Colonic mucosa (tissue), 4 donors: ENCODE measurements around the gene CD209. TPM values are rescaled to one million over a fixed set of nuclear protein-coding genes. Genes with fewer than 3 reads are reported as not detected.

ENCODE experiments used
- DNase-seq: peaks from one replicate; pipeline ENCODE4 v3.0.0-alpha.2; 2020
- H3K27ac ChIP-seq: fragments of 200-600 bp; one replicate; pipeline ENCODE4 v1.8.0; 2021
- H3K27me3 ChIP-seq: fragments of 200-600 bp; one replicate; pipeline ENCODE4 v1.8.0; 2021
- H3K36me3 ChIP-seq: fragments of 200-600 bp; one replicate; pipeline ENCODE4 v1.8.0; 2021
- H3K4me1 ChIP-seq: fragments of 200-600 bp; one replicate; pipeline ENCODE4 v1.8.0; 2021; ENCODE audit warnings: mild to moderate bottlenecking
- H3K4me3 ChIP-seq: fragments of 200-600 bp; one replicate; pipeline ENCODE4 v1.8.0; 2021
- H3K9ac ChIP-seq, 2 donors: one replicate each; pipeline ENCODE4 v1.7.0; 2013; ENCODE audit warnings: control low read depth in 2 of 2, low read depth in 2 of 2, low read length in 2 of 2
- H3K9me3 ChIP-seq: fragments of 200-600 bp; one replicate; pipeline ENCODE4 v1.8.0; 2021
- CTCF ChIP-seq: fragments of 200-600 bp; IDR thresholded peaks from one replicate; pipeline ENCODE4 v1.8.0; 2022; ENCODE audit warnings: antibody characterized with exemption, mild to moderate bottlenecking
- intact Hi-C: fragments of 100-400 bp; cut with DNase I; formaldehyde crosslinking; loops from one replicate; pipeline ENCODE4 v1.14.1; 2022
- total RNA-seq, 2 donors: library from RNA; stranded (reverse); fragmentation: NEBNext Ultra II Directional in 1 of 2; extraction: Animal tissue kit (Norgen Biotek cat#: 25700) in 1 of 2; gene quantifications; one replicate each; pipeline ENCODE4 v1.2.1, GENCODE V29; 2021
- donor health status: healthy.
- donor health status: DM: no; HTN: no; CAD: no.
- donor health status: DM: no; HTN: no; CAD: no.

Gene CD209
- total RNA-seq, 2 donors from 2014 or later: 4.0 to 12.1 TPM

GRCh38 chr19:7715671-7716070 lies 31.7 kb downstream of the CD209 start:
- TF ChIP-seq CTCF: no peak
- H3K4me3 ChIP-seq: no peak overlapping the region
- H3K9me3 ChIP-seq: no peaks in the 10 kb centered on the region
- H3K36me3 ChIP-seq: no peaks in the 10 kb centered on the region
- no peak overlapping the region for H3K9ac ChIP-seq
- intact Hi-C loops: no loop called here
- no peaks in the 10 kb centered on the region for H3K4me1 ChIP-seq
- no peaks in the 10 kb centered on the region for H3K27me3 ChIP-seq
- DNase-seq: no peak
- H3K27ac ChIP-seq: no peak overlapping the region

GRCh38 chr19:7710616-7711015 lies 36.7 kb downstream of the CD209 start:
- H3K36me3 ChIP-seq: no peaks in the 10 kb centered on the region
- no peak for DNase-seq
- H3K27me3 ChIP-seq: no peaks in the 10 kb centered on the region
- no peaks in the 10 kb centered on the region for H3K9me3 ChIP-seq
- intact Hi-C loops: no loop called here
- H3K4me1 ChIP-seq: no peaks in the 10 kb centered on the region
- H3K27ac ChIP-seq: no peak overlapping the region
- no peak overlapping the region for H3K9ac ChIP-seq
- H3K4me3 ChIP-seq: no peak overlapping the region
- TF ChIP-seq CTCF: no peak

GRCh38 chr19:7709932-7710460 lies 37.3 kb downstream of the CD209 start:
- DNase-seq: no peak
- no peak for TF ChIP-seq CTCF
- no peak overlapping the region for H3K4me3 ChIP-seq
- no peaks in the 10 kb centered on the region for H3K27me3 ChIP-seq
- H3K9ac ChIP-seq: no peak overlapping the region
- H3K9me3 ChIP-seq: no peaks in the 10 kb centered on the region
- no peaks in the 10 kb centered on the region for H3K36me3 ChIP-seq
- H3K4me1 ChIP-seq: no peaks in the 10 kb centered on the region
- no peak overlapping the region for H3K27ac ChIP-seq
- intact Hi-C loops: no loop called here

- no peak overlapping the region for H3K27ac ChIP-seq
- H3K4me3 ChIP-seq: no peak overlapping the region
- H3K36me3 ChIP-seq: no peaks in the 10 kb centered on the region
- intact Hi-C loops: no loop called here
- TF ChIP-seq CTCF: no peak
- no peaks in the 10 kb centered on the region for H3K9me3 ChIP-seq
- H3K9ac ChIP-seq: no peak overlapping the region
- no peak for DNase-seq
- H3K27me3 ChIP-seq: no peaks in the 10 kb centered on the region
- H3K4me1 ChIP-seq: no peaks in the 10 kb centered on the region
Measured at GRCh38 chr19:7706955-7707456, 40.3 kb downstream of the CD209 start.

- Histone ChIP-seq H3K27ac (peak overlapping the region; percentile 32), H3K9me3 (no peaks in the 10 kb centered on the region), H3K36me3 (no peaks in the 10 kb centered on the region), H3K27me3 (no peaks in the 10 kb centered on the region), H3K4me1 (no peaks in the 10 kb centered on the region), H3K4me3 (no peak overlapping the region), H3K9ac (peak overlapping the region in 1 of 2 donors; percentile 14)
- no peak for TF ChIP-seq CTCF
- intact Hi-C loops: no loop called here
- no peak for DNase-seq
Measured at GRCh38 chr19:7706188-7706954, 41.0 kb downstream of the CD209 start.
